ENCODE data around the gene MCEE.
"Not testable (repeated sequence)": the region's sequence is repeated elsewhere in the genome, so short reads cannot be mapped to it uniquely, and the experiment has no call there.

Gene MCEE

GRCh38 chr2:71129114-71129901 is 721 bp downstream of the MCEE start:
- TF ChIP-seq POLR2A (IDR thresholded peaks at IDR 0.05; ENCODE audit: low read depth, low read length) (no peak), TAF1 (IDR thresholded peaks at IDR 0.05; ENCODE audit: low read depth, low read length) (no peak), POLR2AphosphoS5 (IDR thresholded peaks at IDR 0.05; ENCODE audit: low read depth, low read length) (no peak), POU2F2 (IDR thresholded peaks at IDR 0.05; ENCODE audit: low read depth, low read length) (no peak), SPI1 (IDR thresholded peaks at IDR 0.05; ENCODE audit: low read depth, low read length) (no peak), PAX5 (IDR thresholded peaks at IDR 0.05; ENCODE audit: insufficient read depth, low read length, severe bottlenecking) (no peak)
- no peak for FAIRE-seq

DNA sequence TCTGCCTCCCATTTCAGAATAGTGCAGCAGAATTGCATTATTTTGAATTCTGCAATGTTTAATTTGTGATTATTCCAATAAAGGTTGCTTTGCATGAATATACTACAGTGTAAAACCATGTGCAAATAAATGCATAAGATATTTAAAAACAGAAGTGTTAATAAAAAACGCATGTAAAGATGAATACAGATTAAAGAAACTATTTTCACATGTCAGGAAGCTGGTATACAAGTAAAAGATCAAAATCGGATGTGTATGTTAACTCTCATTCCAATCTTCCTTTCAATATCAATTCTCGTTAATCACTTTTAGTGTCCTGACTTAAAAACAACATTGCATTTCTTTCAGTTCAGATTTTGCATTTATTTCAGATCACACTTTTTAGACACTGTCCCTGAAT is 3.1 kb downstream of the MCEE start:
- FAIRE-seq (no peak), DNase-seq (ENCODE audit: insufficient read length, low spot score) (no peak)
- TF ChIP-seq POU2F2 (IDR thresholded peaks at IDR 0.05; ENCODE audit: low read depth, low read length) = no peak
- no peak for TF ChIP-seq POLR2A (IDR thresholded peaks at IDR 0.05; ENCODE audit: low read depth, low read length)
- no peak for TF ChIP-seq PAX5 (IDR thresholded peaks at IDR 0.05; ENCODE audit: insufficient read depth, low read length, severe bottlenecking)

More at GRCh38 chr2:71129114-71129901, 721 bp downstream of the MCEE start:
- DNase-seq (ENCODE audit: insufficient read length, low spot score) = no peak

DNA sequence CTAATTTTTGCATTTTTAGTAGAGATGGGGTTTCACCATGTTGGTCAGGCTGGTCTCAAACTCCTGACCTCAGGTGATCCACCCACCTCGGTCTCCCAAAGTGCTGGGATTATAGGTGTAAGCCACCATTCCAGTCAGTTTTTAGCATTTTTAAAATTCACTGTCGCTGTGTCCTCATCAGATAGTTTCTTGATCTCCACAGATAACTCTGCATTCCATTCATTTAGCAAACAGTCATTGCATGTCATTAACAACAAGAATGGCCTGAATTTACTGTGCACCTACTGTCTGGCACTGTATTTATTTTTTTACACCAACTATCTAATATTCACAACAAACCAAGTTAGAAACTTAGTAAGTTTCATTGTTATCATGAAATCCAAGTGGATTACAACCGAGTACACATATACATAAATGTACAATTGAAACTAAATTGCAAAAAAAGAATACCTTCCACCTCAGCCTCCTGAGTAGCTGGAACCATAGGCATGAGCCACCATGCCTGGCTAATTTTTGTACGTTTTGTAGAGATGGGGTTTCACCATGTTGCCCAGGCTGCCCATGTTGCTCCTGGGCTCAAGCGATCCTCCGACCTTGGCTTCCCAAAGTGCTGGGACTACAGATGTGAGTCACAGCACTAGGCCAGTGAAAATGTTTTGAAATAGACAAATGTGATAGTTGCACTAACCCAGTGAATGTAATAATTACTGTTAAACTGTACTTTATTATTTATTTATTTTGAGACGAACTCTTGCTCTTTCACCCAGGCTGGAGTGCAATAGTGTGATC is 4.3 kb downstream of the MCEE start:
- FAIRE-seq (no peak), DNase-seq (ENCODE audit: insufficient read length, low spot score) (no peak)
- TF ChIP-seq SPI1 (IDR thresholded peaks at IDR 0.05; ENCODE audit: low read depth, low read length) (no peak), POLR2AphosphoS5 (IDR thresholded peaks at IDR 0.05; ENCODE audit: low read depth, low read length) (no peak), POU2F2 (IDR thresholded peaks at IDR 0.05; ENCODE audit: low read depth, low read length) (no peak), TAF1 (IDR thresholded peaks at IDR 0.05; ENCODE audit: low read depth, low read length) (no peak), PAX5 (IDR thresholded peaks at IDR 0.05; ENCODE audit: insufficient read depth, low read length, severe bottlenecking) (no peak), POLR2A (IDR thresholded peaks at IDR 0.05; ENCODE audit: low read depth, low read length) (no peak)

DNA sequence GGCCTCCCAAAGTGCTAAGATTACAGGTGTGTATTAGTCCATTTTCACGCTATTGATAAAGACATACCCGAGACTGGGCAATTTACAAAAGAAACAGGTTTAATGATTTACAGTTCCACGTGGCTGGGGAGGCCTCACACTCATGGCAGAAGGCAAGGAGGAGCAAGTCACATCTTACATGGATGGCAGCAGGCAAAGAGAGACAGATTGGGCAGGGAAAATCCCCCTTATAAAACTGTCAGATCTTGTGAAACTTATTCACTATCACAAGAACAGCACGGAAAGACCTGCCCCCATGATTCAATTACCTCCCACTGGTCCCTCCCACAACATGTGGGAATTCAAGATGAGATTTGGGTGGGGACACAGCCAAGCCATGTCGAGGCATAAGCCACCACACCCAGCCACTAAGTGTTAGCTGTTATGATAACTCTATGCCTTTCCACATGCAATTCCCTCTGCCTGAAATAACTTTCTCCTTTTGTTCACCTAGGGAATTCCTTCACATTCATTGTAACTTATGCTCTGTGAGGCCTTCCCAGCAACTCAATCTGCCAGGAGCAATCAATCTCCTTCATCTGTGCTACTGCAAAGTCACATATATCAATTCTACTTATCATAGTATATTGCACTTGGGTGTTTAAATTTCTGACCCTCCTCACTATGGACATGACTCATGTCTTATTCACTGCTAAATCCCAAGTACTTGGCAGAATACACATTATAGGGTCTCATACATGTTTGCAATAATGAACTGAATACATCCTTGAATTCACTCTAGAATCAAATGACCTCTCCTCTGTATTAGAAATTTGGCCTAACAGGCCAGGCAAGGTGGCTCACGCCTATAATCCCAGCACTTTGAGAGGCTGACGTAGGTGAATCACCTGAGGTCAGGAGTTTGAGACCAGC is 7.4 kb downstream of the MCEE start:
- DNase-seq (ENCODE audit: insufficient read length, low spot score) = no peak
- TF ChIP-seq POU2F2 (IDR thresholded peaks at IDR 0.05; ENCODE audit: low read depth, low read length) (no peak), POLR2AphosphoS5 (IDR thresholded peaks at IDR 0.05; ENCODE audit: low read depth, low read length) (no peak), PAX5 (IDR thresholded peaks at IDR 0.05; ENCODE audit: insufficient read depth, low read length, severe bottlenecking) (no peak), SPI1 (IDR thresholded peaks at IDR 0.05; ENCODE audit: low read depth, low read length) (no peak), TAF1 (IDR thresholded peaks at IDR 0.05; ENCODE audit: low read depth, low read length) (no peak), POLR2A (IDR thresholded peaks at IDR 0.05; ENCODE audit: low read depth, low read length) (no peak)
- FAIRE-seq = no peak

GRCh38 chr2:71121479-71121878 is 8.6 kb downstream of the MCEE start:
- no peak for DNase-seq (ENCODE audit: insufficient read length, low spot score)
- TF ChIP-seq PAX5 (IDR thresholded peaks at IDR 0.05; ENCODE audit: insufficient read depth, low read length, severe bottlenecking) (no peak), POLR2A (IDR thresholded peaks at IDR 0.05; ENCODE audit: low read depth, low read length) (no peak), POU2F2 (IDR thresholded peaks at IDR 0.05; ENCODE audit: low read depth, low read length) (no peak), TAF1 (IDR thresholded peaks at IDR 0.05; ENCODE audit: low read depth, low read length) (no peak), POLR2AphosphoS5 (IDR thresholded peaks at IDR 0.05; ENCODE audit: low read depth, low read length) (no peak), SPI1 (IDR thresholded peaks at IDR 0.05; ENCODE audit: low read depth, low read length) (no peak)
- no peak for FAIRE-seq

- DNase-seq (ENCODE audit: insufficient read length, low spot score) (no peak), FAIRE-seq (no peak)
- TF ChIP-seq TAF1 (IDR thresholded peaks at IDR 0.05; ENCODE audit: low read depth, low read length) = no peak
- no peak for TF ChIP-seq POLR2AphosphoS5 (IDR thresholded peaks at IDR 0.05; ENCODE audit: low read depth, low read length)
- TF ChIP-seq POLR2A (IDR thresholded peaks at IDR 0.05; ENCODE audit: low read depth, low read length) = no peak
- no peak for TF ChIP-seq PAX5 (IDR thresholded peaks at IDR 0.05; ENCODE audit: insufficient read depth, low read length, severe bottlenecking)
- TF ChIP-seq SPI1 (IDR thresholded peaks at IDR 0.05; ENCODE audit: low read depth, low read length) = no peak
Observed at GRCh38 chr2:71120195-71120594, 9.8 kb downstream of the MCEE start.

DNA sequence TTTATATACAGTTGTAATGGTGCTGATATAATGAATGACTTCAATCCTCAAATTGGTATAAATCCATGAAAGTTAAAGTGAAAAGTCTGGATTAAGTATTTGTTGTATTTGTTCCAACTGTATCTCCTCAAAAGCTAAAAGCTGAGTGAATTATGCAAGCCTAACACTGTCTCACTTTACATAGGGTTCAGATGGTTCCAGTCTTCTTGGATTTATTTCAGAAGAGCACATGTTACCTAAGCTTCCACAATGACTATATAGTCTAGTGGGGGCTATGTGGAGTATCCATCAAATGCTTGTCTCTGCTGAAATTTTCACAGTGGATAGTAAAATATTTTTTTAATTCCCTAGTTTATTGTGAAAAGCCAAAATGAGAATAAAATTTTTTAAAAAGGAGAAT is 13.0 kb downstream of the MCEE start:
- DNase-seq (ENCODE audit: insufficient read length, low spot score) = no peak
- no peak for FAIRE-seq
- TF ChIP-seq POLR2AphosphoS5 (IDR thresholded peaks at IDR 0.05; ENCODE audit: low read depth, low read length) (no peak), SPI1 (IDR thresholded peaks at IDR 0.05; ENCODE audit: low read depth, low read length) (no peak), TAF1 (IDR thresholded peaks at IDR 0.05; ENCODE audit: low read depth, low read length) (no peak)

DNA sequence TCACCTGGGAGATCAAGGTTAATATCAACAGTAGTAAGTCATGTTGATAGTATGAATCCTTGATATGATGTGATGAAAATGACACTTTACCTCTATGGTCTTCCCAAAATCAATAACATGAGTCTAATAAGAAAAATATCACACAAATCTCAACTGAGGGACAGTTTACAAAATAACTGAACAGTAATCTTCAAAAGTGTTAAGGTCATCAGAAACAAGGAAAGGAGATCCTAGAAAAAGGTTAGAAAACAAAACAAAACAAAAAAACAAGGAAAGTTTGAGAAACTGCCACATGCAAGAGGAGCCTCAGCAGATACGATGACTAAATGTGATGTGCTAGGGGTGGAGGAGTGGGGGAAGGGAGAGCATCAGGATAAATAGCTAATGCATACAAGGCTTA is 16.2 kb downstream of the MCEE start:
- no peak for FAIRE-seq
- TF ChIP-seq POU2F2 (IDR thresholded peaks at IDR 0.05; ENCODE audit: low read depth, low read length) (no peak), PAX5 (IDR thresholded peaks at IDR 0.05; ENCODE audit: insufficient read depth, low read length, severe bottlenecking) (no peak), SPI1 (IDR thresholded peaks at IDR 0.05; ENCODE audit: low read depth, low read length) (no peak), TAF1 (IDR thresholded peaks at IDR 0.05; ENCODE audit: low read depth, low read length) (no peak), POLR2A (IDR thresholded peaks at IDR 0.05; ENCODE audit: low read depth, low read length) (no peak), POLR2AphosphoS5 (IDR thresholded peaks at IDR 0.05; ENCODE audit: low read depth, low read length) (no peak)
- no peak for DNase-seq (ENCODE audit: insufficient read length, low spot score)

DNA sequence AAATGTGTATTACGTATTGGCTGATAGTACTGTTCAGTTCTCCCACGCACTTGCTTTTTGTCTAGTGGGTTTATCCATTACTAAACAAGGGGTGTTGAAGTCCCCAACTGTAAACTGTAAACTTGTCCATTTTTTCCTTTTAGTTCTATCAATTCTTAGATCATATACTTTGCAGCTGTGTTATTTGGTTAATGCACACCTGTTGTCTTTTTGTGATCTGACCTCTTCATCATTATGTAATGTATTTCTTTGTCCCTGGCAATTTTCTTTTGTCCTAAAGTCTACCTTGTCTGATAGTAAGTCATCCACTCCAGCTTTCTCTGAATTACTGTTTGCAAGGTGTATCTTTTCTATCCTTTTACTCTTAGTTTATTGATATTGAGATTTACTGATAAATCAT is 21.9 kb downstream of the MCEE start:
- TF ChIP-seq PAX5 (IDR thresholded peaks at IDR 0.05; ENCODE audit: insufficient read depth, low read length, severe bottlenecking) (no peak), POLR2AphosphoS5 (IDR thresholded peaks at IDR 0.05; ENCODE audit: low read depth, low read length) (no peak), TAF1 (IDR thresholded peaks at IDR 0.05; ENCODE audit: low read depth, low read length) (no peak), POU2F2 (IDR thresholded peaks at IDR 0.05; ENCODE audit: low read depth, low read length) (no peak), SPI1 (IDR thresholded peaks at IDR 0.05; ENCODE audit: low read depth, low read length) (no peak), POLR2A (IDR thresholded peaks at IDR 0.05; ENCODE audit: low read depth, low read length) (no peak)
- no peak for DNase-seq (ENCODE audit: insufficient read length, low spot score)
- no peak for FAIRE-seq

DNA sequence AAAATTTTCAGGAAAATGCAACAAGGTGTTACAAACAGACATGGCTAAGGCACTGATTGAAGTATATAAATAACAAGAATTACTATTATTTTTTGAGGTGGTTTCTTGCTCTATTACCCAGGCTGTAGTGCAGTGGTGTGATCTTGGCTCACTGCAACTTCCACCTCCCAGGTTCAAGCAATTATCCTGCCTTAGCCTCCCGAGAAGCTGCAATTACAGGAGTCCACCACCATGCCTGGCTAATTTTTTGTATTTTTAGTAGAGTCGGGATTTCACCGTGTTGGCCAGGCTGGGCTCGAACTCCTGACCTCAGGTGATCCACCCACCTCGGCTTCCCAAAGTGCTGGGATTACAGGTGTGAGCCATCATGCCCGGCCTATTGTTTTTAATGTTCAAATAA is 23.6 kb downstream of the MCEE start:
- DNase-seq (ENCODE audit: insufficient read length, low spot score); FAIRE-seq: not testable (repeated sequence)

Data from GM12891 (cell line).